HG03460 (cell line): Measurements from ENCODE around the gene ACTG2.

ENCODE experiments used
- ATAC-seq: cut with Tn5 transposase; IDR thresholded peaks from one replicate; pipeline ENCODE4 v1.9.1; 2021; ENCODE audit not compliant: unreplicated experiment

Gene ACTG2

DNA sequence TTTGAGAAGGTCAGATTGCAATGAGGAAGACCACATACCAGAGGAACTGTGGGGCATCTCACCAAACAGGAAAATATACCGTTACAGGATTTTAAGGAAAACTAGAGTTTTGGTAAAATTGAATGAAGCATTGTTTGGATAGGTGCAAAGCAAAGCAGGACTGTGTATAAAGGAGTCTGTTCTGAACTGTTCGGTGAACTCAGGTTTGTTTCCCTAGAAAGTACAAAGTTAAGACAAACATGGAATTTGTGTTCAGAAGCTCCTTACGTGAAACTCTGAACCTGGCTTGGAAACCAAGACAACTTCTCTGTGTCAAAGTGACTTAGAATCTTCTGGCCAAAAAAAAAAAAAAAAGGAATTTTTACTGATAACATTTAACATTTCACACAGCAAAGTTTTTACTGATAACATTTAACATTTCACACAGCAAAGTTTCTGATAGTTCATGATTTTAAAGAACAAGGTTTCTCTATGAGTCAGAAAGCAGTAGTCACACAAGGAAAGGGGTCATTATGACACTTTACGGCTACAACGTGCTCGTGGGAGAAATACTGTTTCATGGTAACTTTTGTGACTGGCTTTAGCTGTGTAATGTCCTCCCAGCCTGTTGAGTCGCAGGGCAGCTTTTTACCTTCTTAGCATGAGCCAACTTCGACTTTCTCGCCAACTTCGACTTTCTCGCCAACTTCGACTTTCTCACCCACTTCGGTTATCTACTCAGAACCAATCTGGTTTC lies 70.7 kb downstream of the ACTG2 start:
- ATAC-seq, result peak; percentile 60

DNA sequence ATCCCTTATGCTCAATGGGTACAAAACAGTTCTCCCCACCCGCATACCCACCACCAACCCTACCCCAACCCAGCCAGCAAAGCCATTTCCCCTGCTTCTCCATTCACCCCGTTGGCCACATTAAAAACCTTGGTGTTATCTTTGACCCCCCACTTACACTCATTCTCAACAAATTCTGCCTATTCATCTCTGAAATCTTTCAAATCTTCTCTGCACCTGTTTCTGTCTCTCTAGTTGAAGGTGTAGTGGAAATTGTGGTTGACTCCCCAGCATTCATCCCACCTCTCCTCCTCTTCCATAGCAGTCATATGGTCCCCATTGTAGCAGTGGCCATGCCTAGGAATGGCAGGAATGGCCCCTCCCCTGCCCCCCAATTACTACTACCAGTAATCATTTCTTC lies 71.4 kb downstream of the ACTG2 start:
- ATAC-seq, result no peak

DNA sequence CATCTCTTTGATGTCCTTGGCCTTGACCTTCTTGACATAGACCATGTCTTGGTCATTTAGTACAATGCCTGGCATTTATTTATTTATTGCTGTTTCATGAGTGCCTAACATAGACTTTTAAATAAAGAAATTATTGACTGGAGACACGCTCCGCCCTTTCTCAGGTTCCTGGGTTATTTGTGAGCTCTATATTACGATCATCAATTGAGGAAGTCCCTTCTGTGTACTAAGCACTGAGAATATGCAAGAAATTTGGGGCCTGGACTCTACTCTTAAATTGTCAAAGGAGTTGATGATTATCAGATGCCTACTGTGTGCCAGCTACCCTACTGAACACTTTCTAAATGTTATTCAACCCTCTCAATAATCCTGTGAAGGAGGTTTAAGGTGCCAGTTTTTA lies 72.2 kb downstream of the ACTG2 start:
- ATAC-seq, result no peak

DNA sequence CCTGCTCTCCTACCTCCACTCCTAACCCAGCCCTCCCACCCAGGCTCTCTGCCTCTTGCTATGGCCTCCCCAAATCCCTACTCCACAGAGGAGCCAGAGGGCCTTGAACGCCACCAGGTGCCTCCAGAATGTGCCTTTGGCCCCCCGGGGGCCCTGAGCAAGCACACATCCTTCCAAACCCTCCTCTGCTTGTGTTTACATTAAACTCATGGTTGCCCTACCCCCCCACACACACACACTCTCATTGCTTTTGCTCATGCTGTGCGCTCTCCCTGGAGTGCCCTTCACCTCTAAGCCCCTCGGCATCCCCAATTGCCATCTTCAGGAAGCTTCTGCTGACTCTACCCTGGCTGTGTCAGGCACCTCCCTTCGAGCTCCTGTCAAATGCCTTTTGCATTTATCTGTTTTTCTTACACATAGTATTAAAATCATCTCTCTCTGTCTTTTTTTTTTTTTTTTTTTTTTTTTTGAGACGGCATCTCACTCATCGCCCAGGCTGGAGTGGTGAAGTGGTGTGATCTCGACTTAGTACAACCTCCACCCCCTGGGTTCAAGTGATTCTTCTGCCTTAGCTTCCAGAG lies 75.6 kb downstream of the ACTG2 start:
- no peak for ATAC-seq

DNA sequence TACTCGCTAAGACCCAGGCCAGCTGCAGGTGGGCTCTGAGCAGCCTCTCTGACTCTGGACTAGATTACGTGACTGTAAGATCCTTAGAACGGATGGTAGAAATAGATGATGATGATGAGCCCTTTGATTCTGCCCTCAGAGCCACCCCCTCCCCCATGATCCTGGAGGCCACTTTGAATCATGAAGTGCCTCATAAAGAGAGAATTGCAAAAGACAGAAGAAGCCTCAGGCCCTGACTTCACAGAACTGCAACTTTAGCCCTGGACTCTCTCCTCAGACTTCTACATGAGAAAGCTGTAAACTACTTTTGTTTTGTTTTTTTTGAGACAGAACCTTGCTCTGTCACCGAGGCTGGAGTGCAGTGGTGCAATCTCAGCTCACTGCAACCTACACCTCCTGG lies 76.5 kb downstream of the ACTG2 start:
- no peak for ATAC-seq
